Kidney (tissue), 14 donors: ENCODE results near the gene TMIGD1. TPM values are rescaled to one million over a fixed set of nuclear protein-coding genes. Genes with fewer than 3 reads are reported as not detected.

Experiments used
- DNase-seq, 5 donors: peaks; one replicate each; pipeline ENCODE4 v3.0.0-alpha.2; 2013 to 2020
- FAIRE-seq: peaks from 2 replicates; lab custom pipeline; 2012; peaks lifted over from hg19 to GRCh38; lab: Jason Lieb, UNC
- H3K27ac ChIP-seq, 2 donors: one replicate each; pipeline ENCODE4 v1.7.0; 2013; ENCODE audit warnings: low read depth in 2 of 2, low read length in 2 of 2, inconsistent platforms in 1 of 2
- H3K27me3 ChIP-seq: one replicate; pipeline ENCODE4 v1.7.1; 2013; ENCODE audit warnings: low read length, inconsistent platforms; ENCODE audit not compliant: control insufficient read depth, insufficient read depth
- H3K36me3 ChIP-seq, 3 donors: one replicate each; pipeline versions ENCODE4 v1.7.0 to v1.7.1; 2013; ENCODE audit warnings: low read length in 3 of 3, control low read depth in 1 of 3, inconsistent platforms in 1 of 3; ENCODE audit not compliant: insufficient read depth in 3 of 3, control insufficient read depth in 2 of 3
- H3K4me1 ChIP-seq, 3 donors: one replicate each; pipeline versions ENCODE4 v1.7.0 to v1.7.1; 2013; ENCODE audit warnings: low read length in 3 of 3, inconsistent platforms in 1 of 3, low read depth in 1 of 3; ENCODE audit not compliant: control insufficient read depth in 2 of 3, insufficient read depth in 2 of 3
- H3K4me3 ChIP-seq, 3 donors: one replicate each; pipeline versions ENCODE4 v1.7.0 to v1.8.1; 2013; ENCODE audit warnings: low read length in 3 of 3, control low read depth in 1 of 3, inconsistent platforms in 1 of 3
- H3K9ac ChIP-seq, 3 donors: one replicate each; pipeline versions ENCODE4 v1.7.0 to v1.7.1; 2013; ENCODE audit warnings: low read length in 3 of 3, control low read depth in 1 of 3, inconsistent platforms in 1 of 3
- H3K9me3 ChIP-seq, 3 donors: one replicate each; pipeline versions ENCODE4 v1.7.0 to v1.7.1; 2013; ENCODE audit warnings: low read length in 3 of 3, control low read depth in 1 of 3, inconsistent platforms in 1 of 3; ENCODE audit not compliant: control insufficient read depth in 2 of 3, insufficient read depth in 1 of 3
- CTCF ChIP-seq: IDR thresholded peaks from 3 replicates; pipeline ENCODE4 v1.5.1; 2012; ENCODE audit warnings: mild to moderate bottlenecking, moderate library complexity, borderline replicate concordance; ENCODE audit not compliant: insufficient read depth; ENCODE audit errors: extremely low read depth
- intact Hi-C: fragments of 100-400 bp; cut with DNase I; formaldehyde crosslinking; loops from one replicate; pipeline ENCODE4 v1.11.1; 2022
- polyA plus RNA-seq: library from polyadenylated mRNA; stranded (reverse); fragments of 350-450 nt; fragmentation: Illumina TruSeq; extraction: RNeasy Lipid Tissue Mini Kit (QIAGEN cat#74804); gene quantifications from one replicate; pipeline ENCODE4 v1.2.3, GENCODE V29; 2014; ENCODE audit warnings: low read depth, low replicate concordance; ENCODE audit not compliant: insufficient read depth
- total RNA-seq: library from RNA; stranded (reverse); fragmentation: NEBNext Ultra II Directional; extraction: Animal tissue kit (Norgen Biotek cat#: 25700); gene quantifications from one replicate; pipeline ENCODE4 v1.2.1, GENCODE V29; 2021
- donor health status: control.
- donor health status: control.
- donor health status: control.
- donor health status: control.
- donor health status: control.
- donor health status: DM: yes; HTN: yes; CAD: no.
- donor health status: Normal renal cell carcinoma (clear cell type).

TMIGD1 gene
- total and polyA plus RNA-seq, 2 donors from 2014 or later = 0.90 TPM; not detected in 1

- no peak for FAIRE-seq
- Histone ChIP-seq H3K4me1 (no peaks in the 10 kb centered on the region), H3K27me3 (no peaks in the 10 kb centered on the region), H3K27ac (no peak overlapping the region), H3K9ac (no peak overlapping the region), H3K9me3 (no peaks in the 10 kb centered on the region), H3K36me3 (no peaks in the 10 kb centered on the region), H3K4me3 (no peak overlapping the region)
- intact Hi-C loops = no loop called here
- no peak for TF ChIP-seq CTCF
- DNase-seq = no peak
These were observed 18.8 kb downstream of the TMIGD1 start for GRCh38 chr17:30315106-30315505.

GRCh38 chr17:30314474-30314873 lies 19.4 kb downstream of the TMIGD1 start:
- H3K4me3 ChIP-seq = no peak overlapping the region
- no peaks in the 10 kb centered on the region for H3K36me3 ChIP-seq
- no peak overlapping the region for H3K9ac ChIP-seq
- no peak for DNase-seq
- no peak overlapping the region for H3K27ac ChIP-seq
- H3K27me3 ChIP-seq = no peaks in the 10 kb centered on the region
- no peak for TF ChIP-seq CTCF
- intact Hi-C loops = no loop called here
- H3K4me1 ChIP-seq = no peaks in the 10 kb centered on the region
- no peak for FAIRE-seq
- H3K9me3 ChIP-seq = no peaks in the 10 kb centered on the region

GRCh38 chr17:30312226-30312625 lies 21.6 kb downstream of the TMIGD1 start:
- no peak overlapping the region for H3K27ac ChIP-seq
- intact Hi-C loops = no loop called here
- no peak for TF ChIP-seq CTCF
- no peaks in the 10 kb centered on the region for H3K9me3 ChIP-seq
- no peaks in the 10 kb centered on the region for H3K4me1 ChIP-seq
- no peaks in the 10 kb centered on the region for H3K27me3 ChIP-seq
- FAIRE-seq (no peak), DNase-seq (no peak)
- H3K9ac ChIP-seq = no peak overlapping the region
- H3K4me3 ChIP-seq = no peak overlapping the region
- no peaks in the 10 kb centered on the region for H3K36me3 ChIP-seq

- no peak overlapping the region for H3K4me3 ChIP-seq
- no peak overlapping the region for H3K9ac ChIP-seq
- no peaks in the 10 kb centered on the region for H3K9me3 ChIP-seq
- no peak overlapping the region for H3K27ac ChIP-seq
- no peak for TF ChIP-seq CTCF
- no peaks in the 10 kb centered on the region for H3K36me3 ChIP-seq
- H3K4me1 ChIP-seq = no peaks in the 10 kb centered on the region
- FAIRE-seq (no peak), DNase-seq (no peak)
- H3K27me3 ChIP-seq = no peaks in the 10 kb centered on the region
- intact Hi-C loops = no loop called here
These were observed 23.3 kb downstream of the TMIGD1 start for GRCh38 chr17:30310562-30310961.
